ENCODE data around the gene ADCY5.

DNA sequence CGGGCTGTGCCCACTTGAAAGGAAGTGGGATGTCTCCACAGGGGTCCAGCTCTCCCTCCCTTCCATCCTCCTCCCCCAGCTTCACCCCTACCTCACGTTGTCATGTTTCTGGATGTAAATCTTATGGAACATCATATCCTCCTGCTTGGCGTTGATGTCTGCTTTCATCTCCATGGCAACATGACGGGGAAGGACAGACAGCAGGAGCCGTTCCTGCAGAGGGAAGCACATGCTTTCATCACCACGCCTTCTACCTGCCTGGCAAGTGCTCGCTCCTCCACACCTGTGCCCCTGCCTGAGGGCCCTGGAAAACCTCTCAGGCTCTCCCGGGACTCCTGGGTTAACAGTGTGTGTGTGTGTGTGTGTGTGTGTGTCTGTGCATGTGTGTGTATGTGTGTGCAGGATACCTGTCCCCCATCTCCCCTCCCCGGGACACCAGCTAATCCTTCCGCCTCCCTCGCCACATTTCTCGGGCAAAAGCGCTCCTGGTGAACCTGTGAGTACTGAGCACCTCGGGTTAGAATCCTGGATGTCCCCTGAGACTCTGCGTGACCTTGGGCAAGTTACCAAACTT is 101.1 kb downstream of the ADCY5 start:
- TF ChIP-seq POLR2AphosphoS5 (IDR thresholded peaks at IDR 0.05; ENCODE audit: low read depth, low read length) (no peak), POLR2A (IDR thresholded peaks at IDR 0.05; ENCODE audit: low read depth, low read length) (no peak)

All from GM12892 (cell line).